CD4-positive, alpha-beta T cell treated with Interleukin-15 for 4 hours (primary cell): Measurements from ENCODE around the gene NOG.

Experiments
- DNase-seq: peaks from one replicate; pipeline ENCODE4 v3.0.0-alpha.2; 2020; ENCODE audit warnings: low spot score

Gene NOG

DNA sequence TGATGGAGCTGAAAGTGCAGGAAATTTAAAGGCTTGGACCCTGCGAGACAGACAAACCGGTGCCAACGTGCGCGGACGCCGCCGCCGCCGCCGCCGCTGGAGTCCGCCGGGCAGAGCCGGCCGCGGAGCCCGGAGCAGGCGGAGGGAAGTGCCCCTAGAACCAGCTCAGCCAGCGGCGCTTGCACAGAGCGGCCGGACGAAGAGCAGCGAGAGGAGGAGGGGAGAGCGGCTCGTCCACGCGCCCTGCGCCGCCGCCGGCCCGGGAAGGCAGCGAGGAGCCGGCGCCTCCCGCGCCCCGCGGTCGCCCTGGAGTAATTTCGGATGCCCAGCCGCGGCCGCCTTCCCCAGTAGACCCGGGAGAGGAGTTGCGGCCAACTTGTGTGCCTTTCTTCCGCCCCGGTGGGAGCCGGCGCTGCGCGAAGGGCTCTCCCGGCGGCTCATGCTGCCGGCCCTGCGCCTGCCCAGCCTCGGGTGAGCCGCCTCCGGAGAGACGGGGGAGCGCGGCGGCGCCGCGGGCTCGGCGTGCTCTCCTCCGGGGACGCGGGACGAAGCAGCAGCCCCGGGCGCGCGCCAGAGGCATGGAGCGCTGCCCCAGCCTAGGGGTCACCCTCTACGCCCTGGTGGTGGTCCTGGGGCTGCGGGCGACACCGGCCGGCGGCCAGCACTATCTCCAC, at the start of gene NOG:
Gene NOG (plus strand): TSS at position 54 of the 674 bp plus-strand sequence. CDS start 525 bp downstream, at position 579.
- DNase-seq: no peak

DNA sequence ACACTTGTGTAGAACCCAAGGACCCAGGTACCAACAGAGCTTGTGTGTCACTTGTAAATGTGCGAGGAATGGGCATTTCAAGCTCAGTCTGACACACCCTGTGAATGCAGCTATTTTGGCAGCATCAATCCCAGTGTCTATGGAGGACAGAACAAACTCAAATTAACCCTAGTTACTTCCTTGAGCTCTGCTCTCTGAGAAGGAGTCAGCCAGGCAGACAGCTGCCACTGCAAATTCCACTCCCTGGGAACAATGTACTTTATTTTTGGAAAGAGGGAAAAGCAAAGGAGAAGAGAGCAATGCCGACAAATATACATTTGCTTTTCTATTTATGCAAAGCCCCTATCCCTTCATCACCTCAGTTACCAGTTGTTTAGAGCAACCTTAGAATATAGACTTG, 48.4 kb upstream of the NOG start:
- DNase-seq: no peak

DNA sequence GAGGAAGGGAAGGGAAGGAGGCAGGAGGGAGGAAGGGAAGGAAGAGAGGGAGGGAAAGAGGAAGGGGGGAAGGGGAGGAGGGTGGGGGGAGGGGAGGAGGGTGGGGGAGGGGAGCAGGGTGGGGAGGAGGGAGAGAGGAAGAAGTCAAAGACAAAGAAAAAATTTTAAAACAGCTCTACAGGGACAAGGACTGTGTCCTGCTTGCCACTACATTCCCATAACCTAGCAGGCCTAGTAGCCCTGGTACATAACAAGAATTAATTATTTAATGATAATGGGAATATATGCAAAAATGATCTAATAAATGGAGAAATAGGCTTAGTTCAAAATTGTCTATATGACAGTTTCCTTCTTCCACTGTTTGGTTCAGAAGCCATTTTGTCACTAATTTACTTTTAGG, 47.6 kb upstream of the NOG start:
- DNase-seq: no peak

DNA sequence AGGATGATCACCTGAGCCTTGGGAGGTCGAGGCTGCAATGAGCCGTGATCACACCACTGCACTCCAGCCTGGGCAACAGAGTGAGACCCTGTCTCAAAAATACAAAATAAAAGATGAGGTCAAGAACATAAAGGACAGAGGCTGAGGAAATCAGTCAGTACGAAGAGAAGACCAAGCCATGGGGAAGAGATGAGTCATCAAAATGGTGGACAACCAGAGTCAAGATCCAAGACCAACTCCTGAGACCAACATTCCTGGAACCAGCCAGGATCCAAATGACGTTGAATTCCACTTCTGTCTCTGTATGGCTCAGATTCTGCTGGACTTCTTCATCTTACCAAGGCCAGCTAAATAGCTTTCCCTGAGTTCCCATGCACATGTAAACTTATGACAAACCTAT, 44.8 kb upstream of the NOG start:
- DNase-seq: no peak

DNA sequence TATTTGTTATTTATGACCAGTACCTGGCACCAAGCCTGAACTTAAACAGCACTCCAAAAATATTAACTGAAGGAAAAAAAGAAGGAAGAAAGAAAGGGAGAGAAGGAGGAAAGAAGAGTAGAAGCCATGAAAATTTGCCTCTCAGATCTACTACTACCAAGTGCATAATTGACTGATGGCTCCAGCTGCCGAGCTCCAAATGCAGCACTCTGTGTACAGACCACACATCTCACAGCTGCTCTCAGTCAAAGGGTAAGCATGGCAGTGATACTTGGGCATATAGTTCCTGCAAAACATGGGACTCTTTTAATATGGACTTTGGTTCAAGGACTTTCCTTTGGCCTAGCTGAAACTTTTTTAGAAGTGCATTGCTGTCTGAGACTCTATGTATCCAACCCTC, 44.0 kb upstream of the NOG start:
- no peak for DNase-seq

DNA sequence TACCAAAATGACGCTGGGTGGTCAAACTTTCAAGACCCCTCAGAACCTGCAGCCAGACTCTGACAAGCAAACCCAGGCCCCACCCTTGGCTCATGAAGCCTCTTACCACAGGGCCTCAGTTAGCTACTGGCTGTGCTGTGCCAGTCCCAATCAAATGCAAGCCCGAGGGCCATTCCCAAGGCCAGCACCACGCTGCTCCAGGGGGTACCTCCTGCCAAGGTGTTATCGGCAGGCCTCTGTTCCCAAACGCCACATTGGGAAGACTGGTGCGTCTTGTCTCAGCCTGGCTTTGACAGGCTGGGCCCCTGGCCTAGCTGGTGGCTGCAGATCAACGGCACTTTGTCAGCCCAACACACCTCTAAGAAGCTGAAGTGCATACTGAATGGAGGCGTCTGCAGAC, 35.8 kb upstream of the NOG start:
- DNase-seq: no peak

DNA sequence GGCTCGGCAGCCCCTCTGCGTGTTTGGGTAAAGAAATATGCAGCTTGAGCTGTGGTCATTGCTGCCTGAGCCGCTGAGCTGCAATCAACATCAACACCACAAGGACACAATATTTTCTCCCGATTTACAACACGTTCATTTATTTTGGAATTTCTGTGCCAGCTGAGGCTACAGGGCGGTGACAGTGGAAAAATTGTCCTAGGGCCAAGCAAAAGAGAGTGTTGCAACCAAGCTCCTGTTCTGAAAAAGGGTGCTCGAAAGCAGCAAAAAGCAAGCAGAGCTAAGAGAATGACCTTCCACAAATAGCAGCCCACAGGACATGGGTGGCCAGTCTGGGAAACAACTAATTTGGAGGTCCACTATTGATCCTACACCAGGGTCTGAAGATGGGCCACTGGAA, 35.4 kb upstream of the NOG start:
- no peak for DNase-seq

DNA sequence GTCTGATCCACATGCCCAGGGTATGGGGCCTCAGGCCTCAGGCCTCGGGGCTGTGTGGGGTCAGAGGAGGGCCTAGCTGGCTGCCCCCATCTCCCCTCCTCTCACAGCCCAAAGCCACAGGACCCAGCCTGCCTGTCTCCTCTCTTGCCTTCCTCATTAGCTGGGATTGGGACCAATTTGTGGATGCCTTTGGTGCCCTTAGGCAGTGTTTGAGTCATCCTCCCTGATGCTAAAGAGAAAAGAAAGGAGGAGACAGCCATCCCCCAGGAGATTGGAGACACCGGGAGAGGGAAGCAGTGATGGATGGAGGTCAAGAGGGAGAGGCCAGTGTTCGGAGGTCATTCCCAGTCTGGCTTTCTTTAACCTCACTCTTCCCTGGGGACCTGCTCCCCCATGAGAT, 23.3 kb upstream of the NOG start:
- DNase-seq: no peak

DNA sequence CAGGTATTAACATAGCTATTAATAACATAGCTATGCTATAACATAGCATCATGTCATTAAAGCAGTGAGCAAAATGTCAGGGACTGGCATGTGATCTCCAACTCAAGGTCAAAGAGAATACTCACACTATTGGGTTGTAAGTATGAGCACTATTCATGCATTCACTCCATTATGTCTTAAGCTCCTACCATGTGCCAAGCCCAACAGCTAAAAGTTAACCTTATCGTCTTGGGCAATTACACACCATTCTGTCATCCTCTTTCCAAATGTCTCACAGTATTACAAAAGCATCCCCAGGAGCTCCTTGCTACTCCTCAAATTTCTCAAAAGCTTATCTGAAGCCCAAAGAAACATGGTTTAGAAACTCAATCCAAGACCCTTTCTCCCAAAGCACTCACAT, 22.0 kb upstream of the NOG start:
- DNase-seq: no peak

DNA sequence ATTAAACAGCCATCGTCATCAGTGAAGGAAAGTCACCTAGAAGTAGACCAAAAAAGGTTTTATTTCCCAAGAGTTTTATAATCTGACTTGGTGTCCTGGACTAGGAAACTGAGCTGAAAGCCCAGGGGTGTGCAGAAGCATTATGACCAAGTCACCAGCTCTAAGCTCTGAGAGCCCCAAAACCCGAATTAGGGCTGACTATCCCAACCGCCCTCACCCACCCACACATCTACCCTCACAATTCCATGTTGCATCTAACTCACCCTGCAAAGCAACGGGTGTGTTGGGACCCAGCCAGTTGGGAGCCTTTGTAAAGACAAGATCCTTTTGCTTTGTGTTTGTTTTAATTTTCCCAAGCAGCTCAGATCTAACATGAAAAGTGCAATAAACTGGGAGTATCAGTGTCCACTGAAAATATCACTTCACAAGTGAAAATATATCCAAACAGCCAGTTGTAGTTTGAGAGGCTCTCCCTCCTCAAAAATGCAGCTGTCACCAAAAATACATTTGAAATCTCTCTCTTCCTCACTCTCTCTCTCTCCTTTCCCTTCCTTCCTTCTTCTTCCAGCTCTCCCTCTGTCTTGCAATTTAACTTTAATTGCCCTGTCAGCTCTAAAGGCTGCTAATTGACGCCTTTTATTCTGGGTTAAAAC, 16.2 kb upstream of the NOG start:
- DNase-seq: no peak

DNA sequence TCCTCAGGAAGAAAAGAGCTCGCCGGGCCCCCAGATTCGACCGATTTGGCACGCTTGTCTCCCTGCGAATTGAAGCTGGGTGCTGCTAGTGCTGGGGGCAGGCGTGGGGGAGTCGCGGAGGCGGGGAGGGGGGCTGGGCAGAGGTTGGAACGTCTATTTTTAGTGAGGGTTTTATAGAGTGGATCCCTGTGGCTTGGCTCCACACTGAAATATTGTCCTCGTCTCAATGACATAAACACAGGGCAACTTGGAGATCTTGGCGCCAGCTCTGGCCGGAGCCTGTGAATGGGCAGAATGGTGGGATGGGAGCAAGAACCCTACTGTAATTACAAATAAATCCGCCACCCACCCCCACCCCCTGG, 15.7 kb upstream of the NOG start:
- no peak for DNase-seq

DNA sequence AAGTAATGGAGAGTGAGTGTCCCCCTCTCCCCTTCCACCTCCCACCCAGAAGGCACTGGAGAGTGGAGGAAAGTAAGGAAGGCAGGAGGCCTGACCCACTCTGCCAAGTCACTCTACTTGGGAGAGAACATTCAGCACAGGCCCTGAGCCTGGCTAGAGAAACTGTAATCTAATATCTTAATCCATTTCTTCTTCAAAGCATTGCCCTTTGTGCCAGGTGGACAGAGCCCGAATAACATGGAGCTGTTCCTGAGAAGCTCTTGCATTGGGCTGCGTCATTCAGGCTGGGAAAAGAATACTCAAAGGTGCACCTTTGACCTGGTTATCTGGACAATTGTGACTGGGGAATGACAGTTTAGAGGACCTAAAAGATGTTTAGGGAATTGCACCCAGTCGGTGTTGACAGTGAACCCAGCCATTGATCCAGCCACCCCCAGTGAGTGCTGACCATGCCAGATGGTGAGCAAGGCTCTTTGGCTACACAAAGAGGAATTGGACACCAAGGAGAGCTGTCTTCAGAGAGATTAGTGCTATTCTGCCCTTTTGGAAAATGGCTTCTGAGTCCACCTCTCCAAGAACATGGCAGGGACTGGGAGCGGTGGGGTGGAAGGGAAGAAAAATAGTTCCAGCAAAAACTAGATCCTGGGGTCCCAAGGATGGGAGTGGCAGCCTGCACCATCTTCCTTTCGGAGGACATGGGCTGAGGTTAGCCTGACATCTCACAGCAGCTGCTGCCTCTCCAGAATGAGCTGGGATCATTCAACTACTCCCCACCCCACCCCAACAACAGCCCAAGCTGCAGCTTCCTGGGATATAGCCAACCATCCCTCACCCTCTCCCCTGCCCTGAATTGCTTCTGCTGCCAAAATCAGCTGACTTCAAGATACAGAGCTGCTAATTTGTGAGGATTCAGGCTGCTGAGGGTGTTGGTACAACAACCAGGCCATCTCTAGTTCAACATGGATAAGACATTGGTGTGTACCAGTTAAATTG, 11.6 kb upstream of the NOG start:
- no peak for DNase-seq

DNA sequence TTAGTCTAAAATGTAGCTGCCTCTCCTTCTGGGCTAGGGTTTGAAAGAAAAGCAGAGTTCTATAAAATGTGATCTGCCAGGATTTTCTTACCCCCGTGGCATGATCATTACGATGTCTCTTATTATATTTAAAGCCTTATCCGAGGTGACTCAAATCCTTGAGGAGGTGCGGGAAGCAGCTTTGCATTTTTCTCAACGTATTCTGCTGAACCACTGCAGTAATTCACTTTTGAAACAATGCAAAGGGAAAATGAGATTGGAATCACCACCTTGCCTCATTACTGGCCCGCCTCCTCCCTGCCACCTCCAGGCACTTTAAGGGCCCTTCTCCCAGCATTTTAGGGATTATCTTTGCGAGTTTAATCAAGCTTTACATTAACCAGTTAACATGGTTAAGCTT, 9.7 kb upstream of the NOG start:
- DNase-seq: no peak

DNA sequence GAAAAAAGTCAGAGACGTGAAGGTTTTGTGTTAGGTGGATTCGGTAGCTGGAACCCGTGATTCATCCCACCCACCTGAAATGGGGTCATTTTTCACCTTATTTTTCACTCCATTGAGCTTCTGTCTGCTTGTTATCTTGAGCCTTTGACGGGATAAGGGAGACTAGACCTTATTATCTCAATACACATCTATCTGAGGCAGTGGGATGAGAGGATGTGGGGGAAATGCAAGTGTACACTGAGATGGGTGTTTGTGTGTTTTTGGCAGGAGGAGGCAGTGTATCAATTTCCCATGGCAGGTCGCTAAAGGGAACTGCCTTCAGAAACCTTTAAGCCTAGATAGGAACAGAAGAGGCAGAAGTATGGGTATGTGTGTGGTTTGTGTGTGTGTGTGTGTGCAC, 6.2 kb upstream of the NOG start:
- DNase-seq: no peak

DNA sequence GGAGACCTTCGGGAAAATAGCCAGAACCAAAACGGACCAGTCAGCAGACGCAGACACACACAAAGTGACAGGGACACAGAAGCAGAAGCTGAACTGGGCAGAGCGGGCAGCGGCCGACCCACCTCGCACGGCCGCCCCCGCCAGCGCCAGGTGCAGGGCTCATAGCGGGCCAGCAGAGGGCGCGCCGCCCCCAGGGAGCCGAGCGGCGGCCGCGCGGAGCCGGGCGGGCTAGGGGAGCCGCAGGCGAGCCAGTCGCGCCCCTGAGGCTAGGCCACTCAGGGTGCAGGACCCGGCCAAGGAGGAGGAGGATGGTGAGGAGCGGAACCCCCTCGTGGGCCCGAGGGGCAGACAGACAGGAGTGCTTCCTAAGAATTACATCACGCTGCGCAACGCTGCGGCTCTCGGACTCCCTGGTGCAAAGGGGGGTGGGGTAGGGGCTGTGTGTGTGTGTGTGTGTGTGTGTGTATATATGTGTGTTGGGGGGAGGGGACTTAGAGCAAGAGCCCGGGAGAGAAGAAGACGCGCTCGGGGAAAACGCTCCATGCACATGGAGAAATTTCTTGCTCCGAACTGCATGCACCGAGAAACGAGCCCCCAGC, 913 bp upstream of the NOG start:
- DNase-seq: peak; percentile 49

DNA sequence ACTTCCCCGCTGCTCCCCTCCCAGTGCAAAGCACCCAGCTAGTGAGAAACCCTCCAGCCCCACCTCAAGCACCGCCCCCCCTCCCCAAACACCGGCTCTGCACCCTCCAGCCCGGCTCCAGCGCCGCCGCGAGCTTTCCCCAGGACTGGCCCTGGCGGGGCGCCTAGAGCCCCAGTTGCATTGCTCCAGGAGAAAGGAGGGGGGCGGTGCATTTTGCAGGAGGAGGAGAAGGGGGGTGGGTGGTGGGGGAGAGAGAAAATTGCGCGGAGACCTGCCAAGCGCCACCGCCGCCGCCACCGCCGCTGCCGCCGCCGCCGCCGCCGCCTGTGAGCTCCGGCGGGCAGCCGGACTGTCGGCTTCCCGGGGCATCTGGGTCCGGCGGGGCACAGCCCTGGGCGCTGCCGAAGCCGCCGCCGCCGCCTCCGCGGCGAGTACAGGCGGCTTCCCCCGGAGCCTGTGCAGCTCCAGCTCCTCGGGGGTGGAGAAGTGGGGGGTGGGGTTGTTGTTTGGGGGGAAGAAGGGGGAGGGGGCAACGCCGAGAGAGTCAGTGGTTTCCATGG, 333 bp upstream of the NOG start:
- no peak for DNase-seq

DNA sequence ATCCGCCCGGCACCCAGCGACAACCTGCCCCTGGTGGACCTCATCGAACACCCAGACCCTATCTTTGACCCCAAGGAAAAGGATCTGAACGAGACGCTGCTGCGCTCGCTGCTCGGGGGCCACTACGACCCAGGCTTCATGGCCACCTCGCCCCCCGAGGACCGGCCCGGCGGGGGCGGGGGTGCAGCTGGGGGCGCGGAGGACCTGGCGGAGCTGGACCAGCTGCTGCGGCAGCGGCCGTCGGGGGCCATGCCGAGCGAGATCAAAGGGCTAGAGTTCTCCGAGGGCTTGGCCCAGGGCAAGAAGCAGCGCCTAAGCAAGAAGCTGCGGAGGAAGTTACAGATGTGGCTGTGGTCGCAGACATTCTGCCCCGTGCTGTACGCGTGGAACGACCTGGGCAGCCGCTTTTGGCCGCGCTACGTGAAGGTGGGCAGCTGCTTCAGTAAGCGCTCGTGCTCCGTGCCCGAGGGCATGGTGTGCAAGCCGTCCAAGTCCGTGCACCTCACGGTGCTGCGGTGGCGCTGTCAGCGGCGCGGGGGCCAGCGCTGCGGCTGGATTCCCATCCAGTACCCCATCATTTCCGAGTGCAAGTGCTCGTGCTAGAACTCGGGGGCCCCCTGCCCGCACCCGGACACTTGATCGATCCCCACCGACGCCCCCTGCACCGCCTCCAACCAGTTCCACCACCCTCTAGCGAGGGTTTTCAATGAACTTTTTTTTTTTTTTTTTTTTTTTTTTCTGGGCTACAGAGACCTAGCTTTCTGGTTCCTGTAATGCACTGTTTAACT, 1.0 kb downstream of the NOG start:
- no peak for DNase-seq

DNA sequence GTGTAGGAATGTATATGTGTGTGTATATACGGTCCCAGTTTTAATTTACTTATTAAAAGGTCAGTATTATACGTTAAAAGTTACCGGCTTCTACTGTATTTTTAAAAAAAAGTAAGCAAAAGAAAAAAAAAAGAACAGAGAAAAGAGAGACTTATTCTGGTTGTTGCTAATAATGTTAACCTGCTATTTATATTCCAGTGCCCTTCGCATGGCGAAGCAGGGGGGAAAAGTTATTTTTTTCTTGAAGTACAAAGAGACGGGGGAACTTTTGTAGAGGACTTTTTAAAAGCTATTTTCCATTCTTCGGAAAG, 1.6 kb downstream of the NOG start:
- DNase-seq: no peak

DNA sequence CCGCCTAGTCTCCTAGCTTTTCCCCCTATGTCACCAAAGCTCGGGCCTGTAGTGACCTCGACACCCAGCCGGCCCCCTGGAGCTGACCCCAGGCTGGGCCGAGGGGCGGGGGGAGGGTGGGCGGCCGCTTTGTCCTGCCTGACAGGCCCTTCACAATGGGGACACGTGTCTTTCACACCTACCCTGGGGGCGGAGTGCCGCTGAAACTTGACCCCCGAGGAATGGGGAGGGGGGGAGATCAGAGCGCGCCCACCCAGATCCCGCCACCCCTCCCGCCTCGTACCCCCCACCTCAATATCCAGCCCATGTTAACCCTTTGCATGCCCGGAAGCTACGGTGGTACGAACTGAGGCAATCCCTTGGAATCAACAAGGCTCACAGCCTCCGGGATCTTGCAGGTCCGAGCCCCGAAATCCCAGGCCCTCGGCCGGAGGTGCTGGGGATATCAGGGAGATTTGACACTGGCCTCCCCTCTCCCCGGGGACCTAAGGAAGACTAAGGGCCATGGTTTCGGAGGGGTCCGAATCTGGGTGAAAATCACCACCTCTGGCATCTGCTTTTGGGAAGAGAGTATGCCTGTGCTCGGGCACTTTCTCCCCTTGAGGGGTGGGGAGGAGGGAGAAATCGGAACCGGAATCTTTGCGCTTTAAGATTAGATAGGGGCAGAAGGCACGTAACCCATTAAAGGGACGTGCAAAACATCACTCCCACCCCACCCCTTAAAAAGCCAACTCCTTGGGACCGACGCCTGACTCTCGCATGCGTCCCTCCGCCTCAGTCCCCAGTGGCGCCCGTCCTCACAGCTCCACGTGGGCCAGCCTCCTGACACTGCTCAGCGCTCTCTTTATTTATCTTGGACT, 2.6 kb downstream of the NOG start:
- DNase-seq: no peak

DNA sequence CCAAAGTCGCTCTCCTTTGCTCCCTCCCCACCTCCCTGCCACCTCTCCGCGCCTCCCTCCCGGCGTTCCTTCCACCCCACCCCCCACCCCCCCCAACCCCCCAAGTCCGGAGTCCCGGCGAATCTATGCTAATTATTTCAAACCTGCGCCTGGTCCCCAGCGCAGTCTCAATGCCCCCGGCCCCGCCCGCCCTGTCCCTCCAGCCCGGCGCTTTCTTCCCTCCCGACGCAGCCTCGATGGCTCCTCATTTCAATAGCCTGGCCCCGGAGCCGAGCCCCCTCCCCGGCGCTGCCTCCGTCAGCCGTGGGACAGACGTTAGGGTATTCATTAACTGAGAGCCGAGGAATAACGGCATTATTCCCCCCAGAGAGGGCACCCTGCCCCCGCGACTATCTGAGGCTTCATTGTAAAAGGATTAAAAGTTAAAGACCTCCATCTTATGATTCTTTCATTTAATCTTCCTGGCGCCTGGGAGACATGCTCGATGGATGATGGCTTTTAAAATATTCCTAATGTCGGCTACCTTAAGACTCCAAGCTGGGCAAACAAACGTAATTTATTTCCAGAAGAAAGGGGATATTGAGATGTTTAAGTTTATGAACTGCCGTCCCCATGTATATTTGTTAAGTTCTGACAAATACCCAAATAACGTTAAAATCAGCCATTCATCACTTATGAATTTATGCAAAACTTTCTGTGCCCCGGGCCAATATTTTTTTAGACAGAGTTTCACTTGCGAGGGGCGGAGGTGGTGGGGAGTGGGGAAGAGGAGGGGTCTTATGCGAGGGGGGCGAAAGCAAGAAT, 3.4 kb downstream of the NOG start:
- no peak for DNase-seq
